Neural progenitor cell (in vitro differentiated cells): ENCODE data around the gene SLC25A2.

Source experiments
- CTCF ChIP-seq: fragments of 200-600 bp; sonication (generic); IDR thresholded peaks from 2 replicates; pipeline ENCODE4 v1.5.1; 2017; ENCODE audit warnings: antibody characterized with exemption, mild to moderate bottlenecking
- EZH2phosphoT487 ChIP-seq: fragments of 200-600 bp; sonication (generic); IDR thresholded peaks from 2 replicates; pipeline ENCODE4 v1.6.1; 2017; ENCODE audit warnings: antibody characterized with exemption

- TF ChIP-seq CTCF: peak; percentile 33
- no peak for TF ChIP-seq EZH2phosphoT487
These were observed 26.6 kb upstream of the SLC25A2 start, which contains the start of gene PCDHGA1 for GRCh38 chr5:141330299-141331080.
